HepG2 (cell line): ENCODE results near the gene FDXACB1. TPM values are rescaled to one million over a fixed set of nuclear protein-coding genes. Genes with fewer than 3 reads are reported as not detected.
A peak's percentile ranks its signal among the peaks of the same experiment; 100 is the strongest.

Source experiments
- CHD2 ChIP-seq: IDR thresholded peaks from 2 replicates; pipeline ENCODE4 v1.6.1; 2011; ENCODE audit warnings: low read depth, low read length, improper control_type of control experiment
- DMAP1 ChIP-seq: IDR thresholded peaks from 2 replicates; pipeline ENCODE4 v1.6.1; 2016
- DRAP1 ChIP-seq: IDR thresholded peaks from 2 replicates; pipeline ENCODE4 v1.6.1; 2016; ENCODE audit warnings: missing genetic modification reagents, missing compliant biosample characterization
- FOXA3 ChIP-seq: IDR thresholded peaks from 2 replicates; pipeline ENCODE4 v1.6.1; 2016; ENCODE audit warnings: missing genetic modification reagents, missing compliant biosample characterization
- FOXK2 ChIP-seq: fragments of 450-650 bp; IDR thresholded peaks from 2 replicates; pipeline ENCODE4 v1.6.1; 2016
- IRX3 ChIP-seq: sonication (generic); formaldehyde crosslinking; IDR thresholded peaks from 2 replicates; pipeline ENCODE4 v1.8.1; 2023; ENCODE audit warnings: mild to moderate bottlenecking, low read depth, missing genetic modification reagents, borderline replicate concordance
- MBD4 ChIP-seq: IDR thresholded peaks from 2 replicates; pipeline ENCODE4 v1.6.1; 2012; ENCODE audit warnings: low read length, inconsistent platforms, borderline replicate concordance
- MXD1 ChIP-seq: sonication (generic); formaldehyde crosslinking; IDR thresholded peaks from 2 replicates; pipeline ENCODE4 v1.4.0; 2020; ENCODE audit warnings: mild to moderate bottlenecking, missing genetic modification reagents
- NFATC3 ChIP-seq: sonication (generic); formaldehyde crosslinking; IDR thresholded peaks from 2 replicates; pipeline ENCODE4 v1.5.1; 2020; ENCODE audit warnings: mild to moderate bottlenecking, missing genetic modification reagents
- SIN3A ChIP-seq: IDR thresholded peaks from 2 replicates; pipeline ENCODE4 v1.6.1; 2011; ENCODE audit warnings: low read depth, mild to moderate bottlenecking, control low read depth, low read length, borderline replicate concordance
- TBX2 ChIP-seq: sonication (generic); formaldehyde crosslinking; IDR thresholded peaks from 2 replicates; pipeline ENCODE4 v1.5.0; 2020; ENCODE audit warnings: missing genetic modification reagents, mild to moderate bottlenecking, borderline replicate concordance
- ZNF558 ChIP-seq: sonication (generic); formaldehyde crosslinking; IDR thresholded peaks from 2 replicates; pipeline ENCODE4 v1.9.0; 2022; ENCODE audit warnings: mild to moderate bottlenecking, missing genetic modification reagents, borderline replicate concordance
- ZNF713 ChIP-seq: sonication (generic); formaldehyde crosslinking; IDR thresholded peaks from 2 replicates; pipeline ENCODE4 v1.4.0; 2020; ENCODE audit warnings: mild to moderate bottlenecking, missing genetic modification reagents
- ZSCAN9 ChIP-seq: IDR thresholded peaks from 2 replicates; pipeline ENCODE4 v1.6.1; 2016; ENCODE audit warnings: borderline replicate concordance
- polyA plus RNA-seq, 8 experiments: library from polyadenylated mRNA; depleted of rRNA in 3 of 8; stranded (reverse) in 7 of 8; unstranded in 1 of 8; fragments of >200 nt; fragmentation: Illumina TruSeq in 4 of 8; extraction: Trizol in 4 of 8; gene quantifications; 2 replicates each; pipeline versions ENCODE4 v1.2.1 to v1.2.3, GENCODE V29; 2011 to 2016; ENCODE audit warnings: low read depth in 4 of 8, missing spikeins in 1 of 8, mixed read lengths in 1 of 8; ENCODE audit not compliant: insufficient read depth in 1 of 8
- total RNA-seq, 5 experiments: library from RNA; depleted of rRNA; stranded (reverse); fragments of >200 nt; fragmentation: Illumina TruSeq; extraction: Trizol; gene quantifications; 2 replicates each; pipeline ENCODE4 v1.2.3, GENCODE V29; 2016; ENCODE audit warnings: low read depth in 1 of 5
- TF ChIP-seq, protein P1 (sequence below): sonication (generic); formaldehyde crosslinking; IDR thresholded peaks from 2 replicates; pipeline ENCODE4 v1.5.1; 2020; ENCODE audit warnings: mild to moderate bottlenecking, missing genetic modification reagents, borderline replicate concordance
- TF ChIP-seq, protein P2 (sequence below): sonication (generic); formaldehyde crosslinking; IDR thresholded peaks from 2 replicates; pipeline ENCODE4 v1.4.0; 2020; ENCODE audit warnings: missing genetic modification reagents, borderline replicate concordance
- TF ChIP-seq, protein P3 (sequence below): sonication (generic); formaldehyde crosslinking; IDR thresholded peaks from 2 replicates; pipeline ENCODE4 v1.4.0; 2020; ENCODE audit warnings: mild to moderate bottlenecking, low read depth, missing genetic modification reagents

The FDXACB1 gene
- total and polyA plus RNA-seq, 2 of the 13 experiments (the other 11 are each of a cell fraction or from before 2014, with no cell fraction given): 1.1 to 3.4 TPM

DNA sequence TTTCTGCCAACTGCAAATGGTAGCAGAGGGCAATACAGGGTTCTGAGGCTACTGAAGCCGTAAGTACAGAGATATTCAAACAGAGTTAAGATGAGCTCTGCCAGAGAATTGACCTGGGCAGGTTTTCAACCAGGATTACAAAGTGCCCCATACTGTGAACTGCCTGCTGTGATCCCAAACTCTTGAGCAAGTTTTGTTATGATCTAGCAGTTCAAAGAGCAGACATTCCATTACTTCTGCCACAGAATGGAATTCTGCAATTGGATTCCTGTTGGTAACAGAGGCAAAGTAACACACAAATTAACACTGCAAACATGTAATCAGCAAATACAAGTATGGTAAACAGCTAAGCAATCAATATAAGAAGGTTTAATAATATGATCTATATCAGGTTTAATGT is 38.8 kb downstream of the FDXACB1 start (continued):
- TF ChIP-seq, protein P1, sequence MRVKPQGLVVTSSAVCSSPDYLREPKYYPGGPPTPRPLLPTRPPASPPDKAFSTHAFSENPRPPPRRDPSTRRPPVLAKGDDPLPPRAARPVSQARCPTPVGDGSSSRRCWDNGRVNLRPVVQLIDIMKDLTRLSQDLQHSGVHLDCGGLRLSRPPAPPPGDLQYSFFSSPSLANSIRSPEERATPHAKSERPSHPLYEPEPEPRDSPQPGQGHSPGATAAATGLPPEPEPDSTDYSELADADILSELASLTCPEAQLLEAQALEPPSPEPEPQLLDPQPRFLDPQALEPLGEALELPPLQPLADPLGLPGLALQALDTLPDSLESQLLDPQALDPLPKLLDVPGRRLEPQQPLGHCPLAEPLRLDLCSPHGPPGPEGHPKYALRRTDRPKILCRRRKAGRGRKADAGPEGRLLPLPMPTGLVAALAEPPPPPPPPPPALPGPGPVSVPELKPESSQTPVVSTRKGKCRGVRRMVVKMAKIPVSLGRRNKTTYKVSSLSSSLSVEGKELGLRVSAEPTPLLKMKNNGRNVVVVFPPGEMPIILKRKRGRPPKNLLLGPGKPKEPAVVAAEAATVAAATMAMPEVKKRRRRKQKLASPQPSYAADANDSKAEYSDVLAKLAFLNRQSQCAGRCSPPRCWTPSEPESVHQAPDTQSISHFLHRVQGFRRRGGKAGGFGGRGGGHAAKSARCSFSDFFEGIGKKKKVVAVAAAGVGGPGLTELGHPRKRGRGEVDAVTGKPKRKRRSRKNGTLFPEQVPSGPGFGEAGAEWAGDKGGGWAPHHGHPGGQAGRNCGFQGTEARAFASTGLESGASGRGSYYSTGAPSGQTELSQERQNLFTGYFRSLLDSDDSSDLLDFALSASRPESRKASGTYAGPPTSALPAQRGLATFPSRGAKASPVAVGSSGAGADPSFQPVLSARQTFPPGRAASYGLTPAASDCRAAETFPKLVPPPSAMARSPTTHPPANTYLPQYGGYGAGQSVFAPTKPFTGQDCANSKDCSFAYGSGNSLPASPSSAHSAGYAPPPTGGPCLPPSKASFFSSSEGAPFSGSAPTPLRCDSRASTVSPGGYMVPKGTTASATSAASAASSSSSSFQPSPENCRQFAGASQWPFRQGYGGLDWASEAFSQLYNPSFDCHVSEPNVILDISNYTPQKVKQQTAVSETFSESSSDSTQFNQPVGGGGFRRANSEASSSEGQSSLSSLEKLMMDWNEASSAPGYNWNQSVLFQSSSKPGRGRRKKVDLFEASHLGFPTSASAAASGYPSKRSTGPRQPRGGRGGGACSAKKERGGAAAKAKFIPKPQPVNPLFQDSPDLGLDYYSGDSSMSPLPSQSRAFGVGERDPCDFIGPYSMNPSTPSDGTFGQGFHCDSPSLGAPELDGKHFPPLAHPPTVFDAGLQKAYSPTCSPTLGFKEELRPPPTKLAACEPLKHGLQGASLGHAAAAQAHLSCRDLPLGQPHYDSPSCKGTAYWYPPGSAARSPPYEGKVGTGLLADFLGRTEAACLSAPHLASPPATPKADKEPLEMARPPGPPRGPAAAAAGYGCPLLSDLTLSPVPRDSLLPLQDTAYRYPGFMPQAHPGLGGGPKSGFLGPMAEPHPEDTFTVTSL (CRISPR knock-in tag): peak; percentile 67; the same call in 1 of the 2 replicates
- TF ChIP-seq SIN3A (no peak), ZSCAN9 (no peak), FOXA3 (CRISPR knock-in tag) (peak; percentile 80), MXD1 (CRISPR knock-in tag) (no peak), FOXK2 (peak; percentile 21; the same call in 1 of the 2 replicates), CHD2 (no peak), MBD4 (no peak), NFATC3 (CRISPR knock-in tag) (no peak), DRAP1 (CRISPR knock-in tag) (no peak; the same call in 1 of the 2 replicates), ZNF558 (no peak), TBX2 (CRISPR knock-in tag) (peak; percentile 51; the same call in 1 of the 2 replicates), DMAP1 (CRISPR knock-in tag) (peak; percentile 38; the same call in 1 of the 2 replicates), IRX3 (CRISPR knock-in tag) (no peak), ZNF713 (CRISPR knock-in tag) (no peak)
- TF ChIP-seq, protein P2, sequence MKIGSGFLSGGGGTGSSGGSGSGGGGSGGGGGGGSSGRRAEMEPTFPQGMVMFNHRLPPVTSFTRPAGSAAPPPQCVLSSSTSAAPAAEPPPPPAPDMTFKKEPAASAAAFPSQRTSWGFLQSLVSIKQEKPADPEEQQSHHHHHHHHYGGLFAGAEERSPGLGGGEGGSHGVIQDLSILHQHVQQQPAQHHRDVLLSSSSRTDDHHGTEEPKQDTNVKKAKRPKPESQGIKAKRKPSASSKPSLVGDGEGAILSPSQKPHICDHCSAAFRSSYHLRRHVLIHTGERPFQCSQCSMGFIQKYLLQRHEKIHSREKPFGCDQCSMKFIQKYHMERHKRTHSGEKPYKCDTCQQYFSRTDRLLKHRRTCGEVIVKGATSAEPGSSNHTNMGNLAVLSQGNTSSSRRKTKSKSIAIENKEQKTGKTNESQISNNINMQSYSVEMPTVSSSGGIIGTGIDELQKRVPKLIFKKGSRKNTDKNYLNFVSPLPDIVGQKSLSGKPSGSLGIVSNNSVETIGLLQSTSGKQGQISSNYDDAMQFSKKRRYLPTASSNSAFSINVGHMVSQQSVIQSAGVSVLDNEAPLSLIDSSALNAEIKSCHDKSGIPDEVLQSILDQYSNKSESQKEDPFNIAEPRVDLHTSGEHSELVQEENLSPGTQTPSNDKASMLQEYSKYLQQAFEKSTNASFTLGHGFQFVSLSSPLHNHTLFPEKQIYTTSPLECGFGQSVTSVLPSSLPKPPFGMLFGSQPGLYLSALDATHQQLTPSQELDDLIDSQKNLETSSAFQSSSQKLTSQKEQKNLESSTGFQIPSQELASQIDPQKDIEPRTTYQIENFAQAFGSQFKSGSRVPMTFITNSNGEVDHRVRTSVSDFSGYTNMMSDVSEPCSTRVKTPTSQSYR (CRISPR knock-in tag): no peak
- TF ChIP-seq, protein P3, sequence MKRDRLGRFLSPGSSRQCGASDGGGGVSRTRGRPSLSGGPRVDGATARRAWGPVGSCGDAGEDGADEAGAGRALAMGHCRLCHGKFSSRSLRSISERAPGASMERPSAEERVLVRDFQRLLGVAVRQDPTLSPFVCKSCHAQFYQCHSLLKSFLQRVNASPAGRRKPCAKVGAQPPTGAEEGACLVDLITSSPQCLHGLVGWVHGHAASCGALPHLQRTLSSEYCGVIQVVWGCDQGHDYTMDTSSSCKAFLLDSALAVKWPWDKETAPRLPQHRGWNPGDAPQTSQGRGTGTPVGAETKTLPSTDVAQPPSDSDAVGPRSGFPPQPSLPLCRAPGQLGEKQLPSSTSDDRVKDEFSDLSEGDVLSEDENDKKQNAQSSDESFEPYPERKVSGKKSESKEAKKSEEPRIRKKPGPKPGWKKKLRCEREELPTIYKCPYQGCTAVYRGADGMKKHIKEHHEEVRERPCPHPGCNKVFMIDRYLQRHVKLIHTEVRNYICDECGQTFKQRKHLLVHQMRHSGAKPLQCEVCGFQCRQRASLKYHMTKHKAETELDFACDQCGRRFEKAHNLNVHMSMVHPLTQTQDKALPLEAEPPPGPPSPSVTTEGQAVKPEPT (CRISPR knock-in tag): no peak
